ENCODE results near the gene HEXD.

Gene HEXD

DNA sequence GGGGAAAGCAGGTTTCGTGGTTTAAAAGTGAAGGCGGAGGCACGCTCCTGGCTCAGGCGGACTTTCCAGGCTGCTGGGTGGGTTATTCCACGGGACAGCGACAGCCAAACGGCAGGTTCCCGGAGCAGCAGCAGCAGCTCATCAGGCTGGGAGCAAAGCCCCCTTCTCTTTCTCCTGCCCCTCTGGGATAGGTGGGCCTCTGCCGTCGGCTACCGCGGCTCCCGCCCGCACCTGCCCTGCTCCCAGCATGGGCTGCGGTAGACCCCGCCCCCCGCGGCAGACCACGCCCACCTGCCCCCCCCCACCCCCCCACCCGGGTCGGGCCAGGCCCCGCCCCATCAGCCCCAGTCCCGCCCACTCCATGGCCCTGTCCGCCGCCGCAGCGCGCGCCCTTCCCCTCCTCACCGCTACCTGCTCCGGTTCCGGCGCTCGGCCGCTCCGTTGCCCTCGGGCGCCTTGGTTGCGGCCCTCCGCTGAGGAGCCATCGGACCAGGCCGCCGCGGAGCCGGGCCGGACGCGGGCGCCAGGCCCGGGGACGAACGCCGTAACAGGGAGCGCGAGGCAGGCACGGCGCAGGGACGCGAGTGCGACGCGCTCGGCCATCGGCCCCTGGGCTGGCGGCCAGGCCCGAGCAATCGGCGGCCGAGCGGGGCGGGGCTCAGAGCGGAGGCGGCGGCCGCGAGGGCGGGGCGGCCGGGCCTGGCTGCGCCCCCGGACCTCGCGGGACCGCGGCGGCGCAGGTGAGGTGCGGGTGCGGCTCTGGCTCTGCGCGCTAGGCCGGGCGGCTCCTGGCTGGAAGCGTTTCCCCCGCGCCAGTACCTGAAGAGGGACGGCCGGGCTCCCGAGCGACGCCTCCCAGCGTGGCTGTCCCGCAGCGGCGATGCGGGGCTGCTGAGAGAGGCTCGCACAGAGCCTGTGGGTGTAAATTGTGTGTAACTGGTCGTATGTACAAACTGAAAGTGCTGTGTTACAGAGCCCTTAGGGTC lies at the start of gene HEXD, which contains the start of gene OGFOD3 (continued):
- TF ChIP-seq ZNF184 (tag by site-specific recombination; IDR thresholded peaks at IDR 0.05) (0 out of 2 replicates have a peak, but pooled peaks have one; percentile 53), ZNF510 (tag by site-specific recombination; IDR thresholded peaks at IDR 0.05; ENCODE audit: insufficient replicate concordance) (peak; percentile 10)

DNA sequence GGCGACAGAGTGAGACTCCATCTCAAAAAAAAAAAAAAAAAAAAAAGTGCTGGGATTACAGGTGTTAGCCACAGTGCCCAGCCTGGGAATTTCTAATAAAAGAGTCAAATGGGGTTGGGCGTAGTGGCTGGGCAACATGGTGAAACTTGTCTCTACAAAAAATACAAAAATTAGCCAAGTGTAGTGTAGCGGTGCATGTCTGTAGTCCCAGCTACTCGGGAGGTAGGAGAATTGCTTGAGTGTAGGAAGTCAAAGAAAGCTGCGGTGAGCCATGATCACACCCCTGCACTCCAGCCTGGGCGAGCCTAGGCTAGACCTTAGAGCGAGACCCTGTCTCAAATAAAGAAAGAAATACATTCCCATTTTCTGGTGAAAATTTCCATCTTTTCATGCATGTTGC lies 48.9 kb upstream of the HEXD start:
- CTCF ChIA-PET = interaction anchor here (0.7 kb wide), 1 partner anchor 24 kb away, joined by 3 read pairs; no protein-coding TSS in a partner anchor
- no peak overlapping the region for H3K27ac ChIP-seq (ENCODE audit: extremely low read depth, low read depth, low read length)
- H3K36me3 ChIP-seq (ENCODE audit: control insufficient read depth in 2 of 2, insufficient read depth in 1 of 2, low read length in 2 of 2) = no peaks in the 10 kb centered on the region
- no peaks in the 10 kb centered on the region for H3K9me3 ChIP-seq (ENCODE audit: control insufficient read depth, insufficient read depth, low read depth, low read length)
- POLR2A ChIA-PET = no interaction called here
- TF ChIP-seq, protein P1, sequence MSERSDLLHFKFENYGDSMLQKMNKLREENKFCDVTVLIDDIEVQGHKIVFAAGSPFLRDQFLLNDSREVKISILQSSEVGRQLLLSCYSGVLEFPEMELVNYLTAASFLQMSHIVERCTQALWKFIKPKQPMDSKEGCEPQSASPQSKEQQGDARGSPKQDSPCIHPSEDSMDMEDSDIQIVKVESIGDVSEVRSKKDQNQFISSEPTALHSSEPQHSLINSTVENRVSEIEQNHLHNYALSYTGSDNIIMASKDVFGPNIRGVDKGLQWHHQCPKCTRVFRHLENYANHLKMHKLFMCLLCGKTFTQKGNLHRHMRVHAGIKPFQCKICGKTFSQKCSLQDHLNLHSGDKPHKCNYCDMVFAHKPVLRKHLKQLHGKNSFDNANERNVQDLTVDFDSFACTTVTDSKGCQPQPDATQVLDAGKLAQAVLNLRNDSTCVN (tag by site-specific recombination; optimal IDR thresholded peaks at IDR 0.05) = no peak
- TF ChIP-seq, protein P2, sequence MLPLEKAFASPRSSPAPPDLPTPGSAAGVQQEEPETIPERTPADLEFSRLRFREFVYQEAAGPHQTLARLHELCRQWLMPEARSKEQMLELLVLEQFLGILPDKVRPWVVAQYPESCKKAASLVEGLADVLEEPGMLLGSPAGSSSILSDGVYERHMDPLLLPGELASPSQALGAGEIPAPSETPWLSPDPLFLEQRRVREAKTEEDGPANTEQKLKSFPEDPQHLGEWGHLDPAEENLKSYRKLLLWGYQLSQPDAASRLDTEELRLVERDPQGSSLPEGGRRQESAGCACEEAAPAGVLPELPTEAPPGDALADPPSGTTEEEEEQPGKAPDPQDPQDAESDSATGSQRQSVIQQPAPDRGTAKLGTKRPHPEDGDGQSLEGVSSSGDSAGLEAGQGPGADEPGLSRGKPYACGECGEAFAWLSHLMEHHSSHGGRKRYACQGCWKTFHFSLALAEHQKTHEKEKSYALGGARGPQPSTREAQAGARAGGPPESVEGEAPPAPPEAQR (tag by site-specific recombination; IDR thresholded peaks at IDR 0.05) = no peak
- TF ChIP-seq ZNF561 (tag by site-specific recombination; IDR thresholded peaks at IDR 0.05; ENCODE audit: borderline replicate concordance) (no peak), ZNF707 (tag by site-specific recombination; IDR thresholded peaks at IDR 0.05) (no peak), ZNF843 (tag by site-specific recombination; IDR thresholded peaks at IDR 0.05) (no peak), ZNF777 (tag by site-specific recombination; IDR thresholded peaks at IDR 0.05; ENCODE audit: borderline replicate concordance) (no peak), KLF8 (tag by site-specific recombination; IDR thresholded peaks at IDR 0.05) (no peak), ZNF660 (tag by site-specific recombination; IDR thresholded peaks at IDR 0.05) (no peak), ZFP37 (tag by site-specific recombination; IDR thresholded peaks at IDR 0.05) (no peak), ZNF560 (tag by site-specific recombination; IDR thresholded peaks at IDR 0.05; ENCODE audit: borderline replicate concordance) (no peak)
- TF ChIP-seq, protein P3, sequence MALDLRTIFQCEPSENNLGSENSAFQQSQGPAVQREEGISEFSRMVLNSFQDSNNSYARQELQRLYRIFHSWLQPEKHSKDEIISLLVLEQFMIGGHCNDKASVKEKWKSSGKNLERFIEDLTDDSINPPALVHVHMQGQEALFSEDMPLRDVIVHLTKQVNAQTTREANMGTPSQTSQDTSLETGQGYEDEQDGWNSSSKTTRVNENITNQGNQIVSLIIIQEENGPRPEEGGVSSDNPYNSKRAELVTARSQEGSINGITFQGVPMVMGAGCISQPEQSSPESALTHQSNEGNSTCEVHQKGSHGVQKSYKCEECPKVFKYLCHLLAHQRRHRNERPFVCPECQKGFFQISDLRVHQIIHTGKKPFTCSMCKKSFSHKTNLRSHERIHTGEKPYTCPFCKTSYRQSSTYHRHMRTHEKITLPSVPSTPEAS (tag by site-specific recombination; IDR thresholded peaks at IDR 0.05) = no peak
- TF ChIP-seq, protein P4, sequence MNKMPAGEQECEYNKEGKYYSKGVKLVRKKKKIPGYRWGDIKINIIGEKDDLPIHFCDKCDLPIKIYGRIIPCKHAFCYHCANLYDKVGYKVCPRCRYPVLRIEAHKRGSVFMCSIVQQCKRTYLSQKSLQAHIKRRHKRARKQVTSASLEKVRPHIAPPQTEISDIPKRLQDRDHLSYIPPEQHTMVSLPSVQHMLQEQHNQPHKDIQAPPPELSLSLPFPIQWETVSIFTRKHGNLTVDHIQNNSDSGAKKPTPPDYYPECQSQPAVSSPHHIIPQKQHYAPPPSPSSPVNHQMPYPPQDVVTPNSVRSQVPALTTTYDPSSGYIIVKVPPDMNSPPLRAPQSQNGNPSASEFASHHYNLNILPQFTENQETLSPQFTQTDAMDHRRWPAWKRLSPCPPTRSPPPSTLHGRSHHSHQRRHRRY (tag by site-specific recombination; IDR thresholded peaks at IDR 0.05) = no peak
- H3K4me1 ChIP-seq (ENCODE audit: control insufficient read depth, insufficient read depth, low read length) = peaks cover 4% of the 10 kb centered on the region
- H3K4me3 ChIP-seq (ENCODE audit: low read depth, low read length) = no peak overlapping the region

DNA sequence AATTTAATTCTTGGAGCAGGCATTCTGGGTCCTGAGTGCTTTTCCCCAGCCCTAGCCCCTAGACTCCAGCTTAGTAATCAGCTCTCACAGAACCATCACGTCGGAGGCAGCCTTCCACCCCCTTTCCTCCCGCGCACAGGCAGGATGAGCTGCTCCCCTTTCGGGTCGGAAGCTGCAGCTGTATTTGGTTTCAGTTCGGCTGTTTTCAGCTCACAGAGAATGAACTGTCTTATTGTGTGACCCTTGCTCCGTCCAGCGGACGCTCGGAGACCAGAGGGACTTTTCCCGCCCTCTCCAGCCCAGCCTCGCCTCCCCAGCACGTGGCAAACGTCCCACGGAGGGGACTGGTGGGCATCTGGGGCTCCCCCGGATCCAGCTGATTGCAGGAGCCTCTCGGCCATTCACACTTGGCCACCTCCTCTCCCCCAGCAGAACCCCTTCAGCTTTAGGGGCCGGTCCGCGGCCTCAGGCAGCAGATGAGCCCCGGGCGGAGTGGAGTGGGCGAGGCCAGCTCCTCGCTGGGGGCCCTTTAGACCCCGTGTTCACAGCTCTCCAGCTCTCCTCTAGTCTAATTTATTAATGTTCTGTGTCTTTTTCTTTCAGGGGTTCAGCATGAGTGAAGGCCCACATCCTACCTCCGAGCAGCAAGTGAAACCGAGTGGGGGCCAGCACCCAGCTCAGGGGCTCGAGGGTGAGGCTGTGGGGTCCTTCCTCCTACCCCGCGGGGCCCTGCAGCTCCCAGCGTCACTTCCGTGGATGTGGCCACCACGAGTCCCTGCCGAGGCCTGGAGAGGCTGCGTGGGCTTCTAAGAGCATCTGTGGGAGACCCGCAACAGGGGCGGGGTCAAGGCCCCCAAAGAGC lies 47.4 kb upstream of the HEXD start:
- TF ChIP-seq ZFHX2 (tag by site-specific recombination; conservative IDR thresholded peaks at IDR 0.05) (peak; percentile 26; the same call in 1 of the 2 replicates), ZNF341 (tag by site-specific recombination; IDR thresholded peaks at IDR 0.05; ENCODE audit: low read depth) (no peak)
- Histone ChIP-seq H3K36me3 (ENCODE audit: control insufficient read depth in 2 of 2, insufficient read depth in 1 of 2, low read length in 2 of 2) (no peaks in the 10 kb centered on the region), H3K4me3 (ENCODE audit: low read depth, low read length) (no peak overlapping the region), H3K9me3 (ENCODE audit: control insufficient read depth, insufficient read depth, low read depth, low read length) (no peaks in the 10 kb centered on the region), H3K4me1 (ENCODE audit: control insufficient read depth, insufficient read depth, low read length) (peaks cover 4% of the 10 kb centered on the region), H3K27ac (ENCODE audit: extremely low read depth, low read depth, low read length) (no peak overlapping the region)
- CTCF ChIA-PET = interaction anchor here (0.6 to 1.5 kb wide), 3 partner anchors 19 to 340 kb away, joined by 3 to 5 read pairs (median 3); partner anchors contain the start of gene OGFOD3
- POLR2A ChIA-PET = interaction anchor here (0.5 to 1.0 kb wide), 3 partner anchors 12 to 21 kb away, joined by 3 to 4 read pairs (median 3); no protein-coding TSS in a partner anchor
